ENCODE measurements around the gene RPL19.

RPL19 gene

DNA sequence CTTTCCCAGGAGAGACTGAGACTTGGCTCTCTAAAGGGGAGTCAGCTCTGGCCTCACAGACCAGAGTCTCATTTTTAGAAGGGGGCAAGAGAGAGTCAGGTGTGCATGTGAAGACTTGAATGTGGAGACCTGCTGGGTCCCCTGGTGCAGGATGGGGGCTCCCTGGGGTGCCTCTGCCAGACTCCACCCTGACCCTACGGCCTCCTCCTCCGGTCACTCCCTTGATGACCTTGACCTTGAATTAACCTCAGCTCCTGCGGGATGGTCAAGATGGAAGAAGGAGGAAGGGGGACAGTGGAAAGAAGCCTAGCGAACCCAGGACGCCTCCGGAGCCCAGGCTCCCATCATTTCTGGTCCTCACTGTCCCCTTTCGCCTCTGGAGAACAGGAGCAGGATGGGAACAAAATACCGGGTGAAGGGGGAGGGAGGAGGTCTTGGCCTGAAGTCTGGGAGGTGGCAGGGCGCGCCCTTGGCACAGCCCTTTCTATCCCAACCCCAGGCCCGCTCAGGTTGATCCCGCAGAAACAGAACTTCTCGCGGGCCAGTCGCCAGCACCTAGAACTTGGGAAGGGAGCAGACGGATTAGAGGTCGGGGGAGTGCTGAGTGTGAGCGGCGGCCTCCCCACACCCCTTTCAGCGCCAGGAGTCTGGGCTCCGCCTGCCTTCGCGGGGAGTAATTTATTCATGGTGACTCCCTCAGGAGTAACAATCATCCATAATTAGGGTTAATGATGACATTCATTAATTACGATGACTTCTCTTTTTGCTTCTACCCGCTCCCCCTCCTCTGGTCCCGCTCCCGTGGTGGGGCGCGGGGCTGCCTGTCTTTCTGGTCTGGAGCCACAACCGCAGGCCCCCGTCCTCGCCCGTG is 24.1 kb downstream of the RPL19 start:
- DNase-seq (ENCODE audit: low read depth in 2 of 2, low spot score in 1 of 2) = no peak

DNA sequence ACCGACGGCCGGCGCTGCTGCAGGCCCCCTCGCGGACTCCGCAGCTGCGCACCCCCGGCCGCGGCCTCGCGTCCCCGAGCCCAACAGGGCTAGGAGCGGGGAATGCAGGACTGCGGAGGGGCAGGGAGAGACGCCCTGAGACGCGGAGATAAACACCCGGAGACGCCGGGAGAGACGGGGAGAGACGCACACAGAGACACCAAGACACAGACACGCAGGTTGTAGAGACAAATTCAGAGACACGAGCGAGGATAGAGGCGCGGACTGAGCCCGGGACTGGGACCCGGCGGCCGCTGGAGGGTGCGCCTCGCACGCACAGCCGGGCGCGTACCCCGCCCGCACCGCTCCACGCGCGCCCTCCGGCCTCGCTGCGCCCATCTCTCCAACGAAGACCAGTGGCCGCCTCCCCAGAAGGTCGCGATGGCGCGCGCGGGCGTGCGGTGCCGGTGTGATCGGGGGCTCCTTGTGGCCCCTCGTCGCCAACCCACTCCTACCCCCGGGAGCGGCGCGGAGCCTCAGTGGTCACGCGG is 24.8 kb downstream of the RPL19 start:
- DNase-seq (ENCODE audit: low read depth in 2 of 2, low spot score in 1 of 2) = no peak

DNA sequence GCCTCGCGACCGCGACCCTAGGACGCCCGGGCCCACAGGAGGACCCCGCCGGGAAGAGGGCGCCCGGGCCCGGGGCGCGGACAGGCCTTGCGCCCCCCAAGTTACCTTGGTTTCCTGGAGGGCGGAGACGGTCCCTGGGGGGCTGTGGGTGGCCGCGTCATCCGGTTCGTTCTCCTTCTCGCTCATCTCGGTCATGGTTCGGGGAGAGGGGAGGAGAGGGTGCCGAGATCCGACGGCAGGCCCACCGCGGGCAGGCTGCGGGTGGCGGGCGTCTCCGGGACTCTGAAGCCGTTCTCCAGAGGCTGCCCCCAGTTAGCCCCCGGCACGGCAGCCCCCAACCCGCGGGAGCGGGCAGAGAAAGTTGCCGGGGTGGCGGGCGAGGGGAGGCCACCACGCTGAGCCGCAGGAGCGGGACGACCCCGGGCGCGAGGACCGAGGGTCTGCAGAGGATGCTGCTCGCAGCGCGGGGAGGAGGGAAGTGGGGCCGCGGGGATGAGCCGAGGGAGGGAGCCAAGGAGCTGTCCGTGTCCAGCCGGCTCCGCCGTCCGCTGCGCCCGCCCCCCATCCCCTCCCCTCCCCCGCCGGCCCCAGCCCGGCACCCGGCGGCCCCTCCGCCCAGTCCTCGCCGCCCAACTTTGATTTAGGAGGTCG is 25.4 kb downstream of the RPL19 start, which contains the start of gene STAC2:
STAC2 (minus strand) TSS at position 638 of the 651 bp plus-strand sequence; CDS start at position 195, 443 bp downstream.
- DNase-seq (ENCODE audit: low read depth in 2 of 2, low spot score in 1 of 2) = no peak

DNA sequence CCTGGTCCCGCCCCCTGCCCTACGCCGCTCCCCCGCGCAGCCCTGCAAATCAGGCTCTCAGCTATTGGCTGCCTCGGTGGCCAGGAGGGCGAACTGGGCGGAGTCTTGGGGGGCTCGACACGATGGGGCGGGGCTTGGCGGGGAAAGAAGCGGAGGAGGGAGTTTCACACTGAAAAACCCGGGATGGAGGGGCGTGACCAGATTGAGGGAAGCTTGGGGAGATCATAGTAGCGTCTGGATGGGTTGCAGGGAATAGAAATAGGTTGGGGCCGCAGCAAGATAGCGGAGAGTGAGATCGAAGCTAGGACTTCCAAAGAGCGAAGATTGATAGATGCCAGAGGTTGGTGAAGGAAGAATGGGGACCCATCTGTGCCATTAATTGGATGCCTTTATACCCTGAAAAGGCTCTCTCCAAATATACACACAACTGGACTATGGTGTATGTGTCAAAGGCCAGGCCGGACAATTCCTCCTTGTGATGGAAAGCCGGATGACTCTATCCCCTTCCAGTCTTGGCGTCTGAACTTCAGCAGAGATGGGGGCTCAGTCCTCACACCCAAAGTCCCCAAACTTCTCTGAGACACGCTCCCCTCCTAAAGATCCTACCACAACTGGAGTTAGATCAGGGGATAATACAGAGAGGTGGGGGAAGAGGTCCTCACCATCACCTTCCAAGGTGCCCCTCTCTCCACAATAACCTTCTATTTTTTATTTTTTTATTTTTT is 26.0 kb downstream of the RPL19 start:
- DNase-seq (ENCODE audit: low read depth in 2 of 2, low spot score in 1 of 2) = peak in 1 of 2 donors; percentile 47

DNA sequence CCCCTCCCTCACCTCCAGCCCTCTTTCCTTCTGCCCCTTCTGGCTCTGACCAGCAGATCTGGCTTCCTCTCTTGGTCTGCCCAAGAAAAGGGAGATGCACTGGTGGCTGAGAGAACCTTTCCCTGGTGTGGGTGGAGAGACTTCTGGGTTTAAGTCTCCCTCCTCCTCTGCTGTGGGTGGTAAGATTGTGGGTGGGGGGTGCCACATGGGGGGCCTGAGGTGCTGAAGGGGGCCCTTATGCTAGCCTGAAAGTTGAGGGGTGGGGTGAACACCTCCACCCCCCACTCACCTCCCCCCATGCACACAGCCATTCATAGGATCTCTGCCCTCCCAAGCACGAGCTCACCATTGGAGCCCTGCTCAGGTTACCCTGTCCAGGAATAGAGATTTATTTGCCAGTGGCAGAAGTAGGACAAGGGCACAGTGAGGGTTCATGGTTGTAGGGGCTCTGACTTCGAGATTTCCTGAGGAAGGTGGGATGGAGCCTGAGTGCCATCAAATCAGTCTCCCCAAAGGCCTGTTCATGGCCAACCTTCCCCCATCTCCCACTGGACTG is 27.4 kb downstream of the RPL19 start:
- DNase-seq (ENCODE audit: low read depth in 2 of 2, low spot score in 1 of 2) = no peak

DNA sequence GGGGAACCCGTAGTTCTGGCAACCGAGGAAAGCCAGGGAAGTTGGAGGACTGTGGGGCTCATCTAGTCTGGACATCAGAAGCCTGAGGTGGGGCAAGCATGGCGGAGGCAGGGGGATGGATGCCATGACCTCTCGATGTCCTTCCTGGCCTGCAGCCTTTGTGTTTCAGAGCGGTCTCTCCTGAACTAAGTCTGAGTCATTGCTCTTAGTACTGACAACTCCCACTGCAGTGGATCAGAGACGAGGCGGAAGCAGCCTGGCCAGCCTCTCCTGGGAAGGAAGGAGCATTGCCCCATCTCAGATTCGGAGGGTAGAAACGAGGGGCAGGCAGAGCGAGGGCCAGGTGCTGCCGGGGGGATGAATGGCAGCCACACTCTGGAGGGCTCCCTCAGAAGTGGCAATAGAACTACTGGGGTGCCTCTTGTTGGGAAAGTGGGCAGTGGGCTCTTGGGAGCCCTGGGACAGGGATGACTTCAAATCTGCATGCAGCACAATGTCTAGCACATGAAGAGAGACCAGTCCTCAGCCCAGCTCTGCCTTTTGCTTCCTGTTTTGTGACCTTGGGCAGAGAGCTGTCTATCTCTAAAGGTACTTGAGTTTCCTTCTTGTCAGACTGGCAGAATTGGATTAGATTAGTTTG is 29.3 kb downstream of the RPL19 start:
- DNase-seq (ENCODE audit: low read depth in 2 of 2, low spot score in 1 of 2) = no peak

DNA sequence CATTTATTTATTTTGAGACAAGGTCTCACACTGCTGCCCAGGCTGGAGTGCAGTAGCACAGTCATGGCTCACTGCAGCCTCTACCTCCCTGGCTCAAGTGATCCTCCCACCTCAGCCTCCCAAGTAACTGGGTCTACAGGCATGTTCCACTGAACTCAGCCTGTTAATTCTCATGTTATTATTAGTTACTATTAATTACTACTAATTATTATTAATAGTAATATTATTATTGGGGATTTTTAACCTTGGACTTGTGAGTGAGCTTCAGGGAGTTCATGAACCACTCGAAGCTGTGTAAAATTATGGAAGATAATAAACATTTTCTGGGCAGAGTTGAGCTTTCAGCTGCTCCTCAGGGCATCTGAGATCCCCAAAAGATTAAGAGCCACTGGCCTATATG is 30.3 kb downstream of the RPL19 start:
- DNase-seq (ENCODE audit: low read depth in 2 of 2, low spot score in 1 of 2) = no peak

DNA sequence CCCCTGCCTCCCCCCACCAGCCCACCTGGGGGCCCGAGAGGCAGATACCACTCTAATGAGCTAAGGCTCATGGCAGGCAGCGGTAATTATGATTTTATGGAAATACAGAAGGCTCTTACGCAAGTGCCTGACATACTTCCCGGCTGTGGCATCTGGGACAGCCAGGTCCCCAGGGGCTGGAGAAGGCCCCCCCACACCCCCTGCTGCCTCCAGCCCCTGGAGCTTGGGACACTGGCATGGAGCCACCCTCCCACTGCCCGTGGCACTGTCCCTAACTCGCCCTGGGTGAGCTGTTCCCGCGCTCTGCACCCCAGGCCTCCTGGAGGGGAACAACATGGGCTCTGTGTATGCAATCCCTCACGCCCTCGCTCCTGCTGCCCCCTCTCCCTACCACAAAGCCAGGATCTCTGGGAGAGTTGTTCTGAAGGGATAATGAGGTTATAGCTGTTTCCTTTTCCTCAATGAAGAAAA is 31.0 kb downstream of the RPL19 start:
- DNase-seq (ENCODE audit: low read depth in 2 of 2, low spot score in 1 of 2) = no peak

DNA sequence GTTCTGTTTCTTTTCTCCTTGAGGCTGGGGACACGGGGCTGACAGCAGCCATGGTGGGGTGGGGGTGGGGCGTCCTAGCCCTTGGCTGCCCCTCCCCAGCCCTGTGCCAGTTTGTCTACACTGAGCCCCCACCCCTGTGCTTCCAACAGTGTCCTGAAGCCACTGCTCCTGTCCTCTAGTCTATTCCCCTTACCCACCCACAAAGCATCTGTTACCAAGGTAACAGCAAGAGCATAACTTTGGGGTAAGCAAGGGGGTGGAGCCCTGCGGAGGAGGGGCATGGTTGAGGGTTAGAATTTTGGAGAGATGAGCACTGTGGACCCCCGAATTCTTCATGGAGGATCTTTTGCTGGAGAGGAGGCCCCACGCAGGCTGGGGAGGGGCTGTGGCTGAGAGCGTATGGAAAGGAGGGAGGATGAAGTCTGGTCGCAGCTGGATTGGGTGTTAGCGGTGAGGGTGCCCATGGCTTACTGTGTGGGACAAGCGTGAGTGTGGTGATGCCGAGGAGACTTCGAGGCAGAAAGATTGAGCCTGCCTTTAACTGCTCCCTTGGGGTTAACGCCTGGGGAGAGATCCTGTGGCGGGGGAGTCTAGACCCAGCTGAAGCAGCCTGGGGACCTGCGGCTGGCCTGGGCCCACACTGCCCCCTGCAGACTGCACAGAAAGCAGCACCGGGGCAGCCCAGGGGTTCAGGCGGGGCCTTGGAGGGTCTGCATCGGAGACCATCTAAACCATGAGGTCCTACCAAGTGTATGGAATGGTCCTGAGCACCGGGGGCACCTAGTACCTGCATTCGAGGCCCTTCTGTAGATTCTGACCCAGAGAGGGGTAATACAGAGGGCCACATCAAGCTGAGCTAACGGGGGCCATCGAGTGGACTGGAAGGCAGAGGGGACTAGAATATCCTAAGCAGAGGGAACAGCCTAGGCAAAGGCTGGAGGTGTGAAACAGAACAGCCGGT is 31.8 kb downstream of the RPL19 start:
- peak in 1 of 2 donors; percentile 40 for DNase-seq (ENCODE audit: low read depth in 2 of 2, low spot score in 1 of 2)

DNA sequence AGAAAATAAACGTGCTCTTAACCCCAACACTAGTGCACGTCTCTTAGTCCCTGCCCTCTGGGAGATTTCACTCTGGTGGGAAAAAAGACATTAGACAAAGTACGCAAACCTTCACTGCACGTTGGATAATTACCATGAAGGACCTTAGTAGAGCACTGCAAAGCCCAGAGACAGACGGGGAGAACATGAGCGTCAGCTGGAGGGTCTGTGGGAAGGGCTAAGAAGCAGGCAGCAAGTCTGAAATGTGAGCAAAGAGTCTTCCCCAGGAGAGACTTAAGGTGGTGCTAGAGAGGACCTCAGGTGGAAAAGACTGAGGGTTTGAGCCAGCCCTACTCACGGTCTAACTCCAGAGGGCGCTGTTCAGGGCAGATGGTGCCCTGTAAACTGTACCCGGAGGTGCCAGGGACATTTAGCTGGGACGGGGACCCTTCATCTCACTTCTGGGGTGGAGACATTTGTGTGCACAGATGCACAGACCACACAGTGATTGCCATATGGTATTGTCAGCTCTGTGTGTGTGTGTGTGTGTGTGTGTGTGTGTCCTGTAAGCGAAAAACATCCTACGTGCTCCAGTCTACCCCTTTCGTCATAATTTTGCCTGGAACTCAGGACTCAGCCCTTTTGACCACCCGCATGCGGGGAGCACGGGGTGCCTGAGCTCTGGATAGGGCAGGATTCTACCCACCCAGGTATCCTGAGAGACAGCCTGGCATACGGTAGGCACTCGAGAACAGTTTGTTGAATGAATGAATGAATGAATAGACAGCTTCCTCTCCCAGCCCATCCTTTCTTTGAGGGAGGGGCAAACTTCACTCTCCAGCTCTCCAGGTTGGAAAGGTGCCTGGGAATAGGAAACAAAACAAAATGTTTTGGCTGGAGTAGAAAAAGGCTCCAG is 35.7 kb downstream of the RPL19 start:
- DNase-seq (ENCODE audit: low read depth in 2 of 2, low spot score in 1 of 2) = no peak

DNA sequence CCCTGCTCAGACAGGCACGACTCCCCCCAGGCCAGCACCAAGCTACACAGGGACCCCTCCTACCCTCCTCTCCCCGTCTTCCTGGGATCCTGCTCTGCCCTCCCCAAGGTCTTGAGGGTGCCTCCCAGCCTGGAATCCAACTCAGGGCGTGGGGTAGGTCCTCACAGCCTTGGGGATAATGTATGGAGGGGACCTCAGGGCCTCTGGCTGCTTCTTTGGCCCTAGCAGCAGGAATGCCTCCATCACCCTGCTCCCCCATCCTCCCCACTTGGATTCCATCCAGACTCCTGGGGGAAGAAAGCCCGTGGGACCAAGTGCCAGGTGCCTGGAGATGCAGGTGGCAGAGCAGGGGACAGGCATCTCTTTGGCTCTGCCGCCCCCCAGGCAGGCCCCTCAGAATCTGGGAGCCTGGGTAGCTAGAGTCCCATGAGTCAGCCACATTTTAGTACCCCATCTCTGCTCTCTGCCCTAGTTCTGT is 36.4 kb downstream of the RPL19 start:
- DNase-seq (ENCODE audit: low read depth in 2 of 2, low spot score in 1 of 2) = no peak

DNA sequence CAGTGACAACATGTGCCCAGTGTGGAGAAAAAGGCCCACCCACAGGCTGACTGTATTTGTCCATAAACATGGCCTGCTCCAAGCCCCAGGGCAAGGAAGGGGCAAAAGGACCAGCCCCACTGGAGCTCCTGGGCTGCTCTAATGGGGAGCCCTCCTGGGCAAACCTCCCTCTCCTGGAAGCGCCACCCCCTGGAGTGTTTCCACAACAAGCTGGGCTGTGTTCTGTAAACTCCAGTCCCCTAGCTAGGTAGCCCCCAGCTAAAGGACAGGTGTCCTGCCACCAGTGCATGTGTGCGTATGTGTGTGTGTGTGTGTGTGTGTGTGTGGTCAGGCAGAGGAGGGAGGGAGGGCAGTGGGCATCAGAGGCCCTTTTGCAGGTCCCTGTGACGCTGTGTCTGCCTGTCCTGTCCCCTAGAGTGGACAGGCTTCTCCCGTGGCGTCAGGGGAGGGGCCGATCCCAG is 36.9 kb downstream of the RPL19 start:
- no peak for DNase-seq (ENCODE audit: low read depth in 2 of 2, low spot score in 1 of 2)

DNA sequence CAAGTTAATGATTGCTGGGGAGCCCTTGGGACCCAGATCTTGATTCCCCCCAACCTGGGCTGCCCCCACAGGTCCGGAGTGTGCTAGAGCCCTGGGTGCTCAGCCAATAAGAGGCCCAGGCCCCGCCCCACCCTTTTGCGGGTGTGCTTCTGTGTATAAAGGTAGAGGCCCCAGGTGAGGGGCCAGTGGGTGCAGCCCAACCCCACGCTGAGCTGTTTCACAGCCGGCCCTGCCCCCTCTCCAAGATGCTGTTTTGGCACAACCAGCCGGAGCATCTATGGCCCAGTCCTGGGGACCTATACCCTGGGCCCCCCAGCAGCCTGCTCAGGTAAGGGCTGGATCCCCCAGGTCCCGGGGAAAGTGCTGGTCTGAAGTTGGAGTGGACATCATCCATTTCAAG is 37.5 kb downstream of the RPL19 start:
- no peak for DNase-seq (ENCODE audit: low read depth in 2 of 2, low spot score in 1 of 2)

DNA sequence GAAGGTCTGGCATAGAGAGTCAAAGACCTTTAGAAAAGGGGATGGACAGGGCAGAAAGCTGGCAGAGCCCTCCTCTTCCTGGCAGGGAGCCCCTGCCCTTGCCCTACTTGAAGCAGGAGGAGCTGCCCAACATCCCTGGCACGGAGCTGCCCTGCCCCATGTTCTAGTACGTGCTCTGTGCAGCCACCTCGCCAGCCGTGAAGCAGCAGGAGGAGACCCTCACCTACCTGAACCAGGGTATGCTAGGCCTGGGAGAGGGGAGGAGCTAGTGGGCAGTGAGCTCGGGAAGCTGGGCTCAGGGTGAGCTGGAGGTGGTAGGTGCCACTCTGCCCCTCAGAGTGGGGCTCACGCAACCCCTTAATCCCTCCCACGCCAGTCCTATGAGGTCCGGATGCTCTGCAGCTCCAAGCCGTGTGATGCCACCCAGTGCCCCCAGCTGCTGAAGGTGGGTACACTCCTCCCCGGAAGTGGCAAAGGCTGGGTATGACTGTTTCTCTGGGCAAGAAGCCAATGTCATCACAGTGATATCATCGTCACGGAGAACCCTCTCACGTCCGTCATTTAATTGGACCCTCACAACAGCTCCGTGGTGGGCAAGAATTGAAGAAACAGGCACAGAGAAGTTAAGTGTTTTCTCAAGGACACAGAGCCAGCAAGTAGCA is 38.4 kb downstream of the RPL19 start:
- DNase-seq (ENCODE audit: low read depth in 2 of 2, low spot score in 1 of 2) = peak; percentile 54 to 71

DNA sequence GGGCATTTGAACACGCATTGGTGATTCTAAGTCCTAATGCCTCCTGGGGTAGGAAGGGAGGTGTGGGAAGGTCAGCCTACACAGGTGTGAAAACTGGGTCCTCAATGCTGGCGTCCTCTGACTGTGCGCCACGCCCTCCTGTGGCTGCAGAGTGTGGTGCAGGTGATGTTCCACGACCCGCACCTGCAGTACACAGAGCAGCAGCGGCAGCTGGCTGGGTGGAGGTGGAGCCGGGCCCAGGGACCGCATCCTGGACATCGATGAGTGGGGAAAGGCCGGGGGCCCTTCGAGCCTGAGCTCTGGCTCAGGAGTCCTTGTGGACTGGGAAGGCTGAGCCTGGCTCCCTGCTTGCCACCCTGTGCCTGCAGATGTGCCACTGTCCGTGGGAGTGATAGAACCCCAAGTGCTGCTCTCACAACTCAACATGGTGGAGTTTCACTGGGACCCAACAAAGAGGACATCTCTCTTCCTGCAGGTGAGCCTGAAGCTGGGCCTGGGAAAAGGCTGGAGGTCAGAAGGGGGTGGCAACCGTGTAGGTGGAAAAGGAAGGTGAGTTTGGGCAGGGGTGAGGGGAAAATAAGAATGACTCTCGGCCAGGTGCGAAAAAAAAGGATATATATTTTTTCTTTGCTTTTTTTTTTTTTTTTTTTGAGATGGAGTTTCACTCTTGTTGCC is 39.7 kb downstream of the RPL19 start:
- peak in 1 of 2 donors; percentile 32 for DNase-seq (ENCODE audit: low read depth in 2 of 2, low spot score in 1 of 2)

DNA sequence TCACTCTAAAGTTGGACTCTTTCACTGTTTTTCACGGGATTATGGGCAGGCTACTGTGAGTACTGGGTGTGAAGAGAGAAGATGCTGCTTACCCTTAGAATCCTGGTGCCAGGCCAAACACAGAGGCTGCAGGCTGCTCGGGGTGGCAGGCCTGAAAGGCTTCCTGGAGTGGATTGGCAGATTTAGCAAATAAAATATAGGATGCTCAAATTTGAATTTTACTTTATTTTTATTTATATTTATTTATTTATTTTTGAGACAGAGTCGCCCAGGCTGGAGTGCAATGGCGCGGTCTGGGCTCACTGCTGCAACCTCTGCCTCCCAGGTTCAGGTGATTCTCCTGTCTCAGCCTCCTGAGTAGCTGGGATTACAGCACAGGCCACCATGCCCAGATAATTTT is 40.5 kb downstream of the RPL19 start:
- no peak for DNase-seq (ENCODE audit: low read depth in 2 of 2, low spot score in 1 of 2)

DNA sequence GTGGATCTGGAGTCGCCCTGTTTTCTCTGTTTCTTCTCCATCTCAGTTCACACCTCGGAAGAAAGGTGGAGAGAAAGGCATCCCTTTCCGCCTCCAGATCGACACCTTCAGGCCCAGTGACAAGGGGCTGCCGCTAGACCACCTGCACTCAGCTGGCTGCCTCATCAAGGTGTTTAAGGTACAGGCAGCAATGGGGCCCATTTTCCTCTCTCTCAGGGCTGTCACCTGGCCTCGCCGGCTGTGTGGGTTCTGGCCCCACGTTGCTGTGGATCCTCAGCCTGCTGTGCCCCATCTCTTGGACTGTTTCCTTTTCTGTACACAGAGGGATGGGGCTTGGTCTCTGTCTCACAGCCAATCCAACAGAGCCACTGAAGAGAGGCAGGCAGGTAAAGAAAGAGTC is 43.1 kb downstream of the RPL19 start:
- no peak for DNase-seq (ENCODE audit: low read depth in 2 of 2, low spot score in 1 of 2)

Measured in stimulated activated CD8-positive, alpha-beta memory T cell treated with anti-CD3 and anti-CD28 coated beads, Interleukin-4, amount 100 ng/mL, for 4 hours (primary cell).